Measurements from ENCODE around the gene EFEMP1.

DNA sequence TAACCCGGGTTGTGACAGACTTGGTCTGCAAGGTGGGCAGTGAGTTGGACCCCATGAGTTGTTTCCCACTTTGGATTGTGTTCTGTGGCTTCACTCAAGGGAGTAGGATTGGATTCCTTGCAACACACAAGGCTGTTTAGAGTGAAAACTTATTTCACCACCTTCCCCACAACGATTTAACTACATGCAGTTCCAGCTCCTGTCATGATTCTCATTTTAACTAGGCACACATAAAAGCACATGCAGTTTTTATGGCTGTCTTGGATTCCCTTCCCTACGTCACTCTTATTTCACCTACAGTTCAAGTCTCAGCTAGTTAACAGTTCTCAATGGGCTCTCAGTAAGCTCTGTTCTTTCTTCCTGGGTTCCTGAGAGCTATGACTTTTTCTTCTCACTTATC lies 15.9 kb downstream of the EFEMP1 start:
- TF ChIP-seq, protein P1, sequence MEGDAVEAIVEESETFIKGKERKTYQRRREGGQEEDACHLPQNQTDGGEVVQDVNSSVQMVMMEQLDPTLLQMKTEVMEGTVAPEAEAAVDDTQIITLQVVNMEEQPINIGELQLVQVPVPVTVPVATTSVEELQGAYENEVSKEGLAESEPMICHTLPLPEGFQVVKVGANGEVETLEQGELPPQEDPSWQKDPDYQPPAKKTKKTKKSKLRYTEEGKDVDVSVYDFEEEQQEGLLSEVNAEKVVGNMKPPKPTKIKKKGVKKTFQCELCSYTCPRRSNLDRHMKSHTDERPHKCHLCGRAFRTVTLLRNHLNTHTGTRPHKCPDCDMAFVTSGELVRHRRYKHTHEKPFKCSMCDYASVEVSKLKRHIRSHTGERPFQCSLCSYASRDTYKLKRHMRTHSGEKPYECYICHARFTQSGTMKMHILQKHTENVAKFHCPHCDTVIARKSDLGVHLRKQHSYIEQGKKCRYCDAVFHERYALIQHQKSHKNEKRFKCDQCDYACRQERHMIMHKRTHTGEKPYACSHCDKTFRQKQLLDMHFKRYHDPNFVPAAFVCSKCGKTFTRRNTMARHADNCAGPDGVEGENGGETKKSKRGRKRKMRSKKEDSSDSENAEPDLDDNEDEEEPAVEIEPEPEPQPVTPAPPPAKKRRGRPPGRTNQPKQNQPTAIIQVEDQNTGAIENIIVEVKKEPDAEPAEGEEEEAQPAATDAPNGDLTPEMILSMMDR (IDR thresholded peaks at IDR 0.05): no peak
- no peak for TF ChIP-seq POLR2A (IDR thresholded peaks at IDR 0.05)

Data from esophagus squamous epithelium (tissue), 4 donors.